Heart right ventricle (tissue), 16 donors: ENCODE data around the gene ANXA1. TPM values are rescaled to one million over a fixed set of nuclear protein-coding genes. Genes with fewer than 3 reads are reported as not detected.

Experiments used
- ATAC-seq, 8 donors: fragments of 200-7000 bp; cut with Tn5 transposase; one replicate each; pipeline ENCODE4 v1.9.1; 2020; ENCODE audit warnings: mild to moderate bottlenecking in 8 of 8, moderate library complexity in 8 of 8, moderate number of reproducible peaks in 1 of 8
- DNase-seq, 2 donors: peaks; one replicate each; pipeline ENCODE4 v3.0.0-alpha.2; 2020
- H3K27ac ChIP-seq, 10 donors: fragments of 200-600 bp; sonication (generic) in 2 of 10; one replicate each; pipeline versions ENCODE4 v1.5.0 to v1.8.0; 2020 to 2022; ENCODE audit warnings: mild to moderate bottlenecking in 3 of 10
- H3K27me3 ChIP-seq, 7 donors: fragments of 200-600 bp; one replicate each; pipeline ENCODE4 v1.8.0; 2021 to 2022; ENCODE audit warnings: mild to moderate bottlenecking in 2 of 7
- H3K36me3 ChIP-seq, 9 donors: fragments of 200-600 bp; sonication (generic) in 1 of 9; one replicate each; pipeline versions ENCODE4 v1.5.0 to v1.8.0; 2020 to 2022; ENCODE audit warnings: mild to moderate bottlenecking in 2 of 9
- H3K4me1 ChIP-seq, 9 donors: fragments of 200-600 bp; sonication (generic) in 1 of 9; one replicate each; pipeline versions ENCODE4 v1.5.0 to v1.8.0; 2020 to 2022; ENCODE audit warnings: mild to moderate bottlenecking in 4 of 9
- H3K4me3 ChIP-seq, 10 donors: fragments of 200-600 bp; sonication (generic) in 2 of 10; one replicate each; pipeline versions ENCODE4 v1.5.0 to v1.8.0; 2020 to 2022; ENCODE audit warnings: mild to moderate bottlenecking in 7 of 10, moderate library complexity in 2 of 10
- H3K9me3 ChIP-seq, 11 donors: fragments of 200-600 bp in 10 of 11; sonication (generic) in 2 of 11; one replicate each; pipeline versions ENCODE4 v1.5.0 to v1.8.0; 2013 to 2022; ENCODE audit warnings: mild to moderate bottlenecking in 2 of 11, control low read depth in 1 of 11, moderate library complexity in 1 of 11
- WGBS, 2 donors: extraction: QIAGEN DNeasy Blood & Tissue Kit; methylation state at CpG; one replicate each; pipeline ENCODE4 v1.1.7; 2013; ENCODE audit warnings: inconsistent platforms in 1 of 2; 5-methylcytosine and 5-hydroxymethylcytosine counted together
- intact Hi-C, 10 donors: fragments of 100-400 bp; cut with DNase I; formaldehyde crosslinking; loops; one replicate each; pipeline versions ENCODE4 v1.11.1 to v1.14.2; 2022
- long read RNA-seq, 3 donors: library from polyadenylated mRNA; unstranded; transcript quantifications; one replicate each; pipeline ENCODE4 v2.0.0, GENCODE V29; 2020 to 2021
- polyA plus RNA-seq, 2 donors: library from polyadenylated mRNA; stranded (reverse); fragments of 200-250 nt; gene quantifications; one replicate each; pipeline ENCODE4 v1.2.3, GENCODE V29; 2013
- total RNA-seq, 10 donors: library from RNA; stranded (reverse); fragmentation: NEBNext Ultra II Directional in 3 of 10; extraction: Animal tissue kit (Norgen Biotek cat#: 25700) in 3 of 10; gene quantifications; one replicate each; pipeline versions ENCODE4 v1.2.1 to v1.2.4, GENCODE V29; 2021 to 2023
- TF ChIP-seq, protein P1 (sequence below), 9 donors: fragments of 200-600 bp; sonication (generic) in 2 of 9; IDR thresholded peaks; one replicate each; pipeline versions ENCODE4 v1.5.0 to v1.8.0; 2021 to 2022; ENCODE audit warnings: antibody characterized with exemption in 9 of 9, mild to moderate bottlenecking in 5 of 9, moderate library complexity in 1 of 9
- donor health status: Arrhythmogenic right ventricular cardiomyopathy.
- donor health status: ischemic (EF 13 %, LVEDD 7.1; RV severe dilation, severe dysfunction).
- donor health status: healthy with polysubstance abuse.
- donor health status: DM: no; HTN: yes; CAD: no.
- donor health status: DM: no; HTN: no; CAD: no.
- donor health status: ischemic (EF 25% LVEDD 6.9; RV normal size, moderate dysfunction).
- donor health status: ischemic (EF 25% LVEDD 5.7; RV mildly dilated, moderate dysfunction).
- donor health status: healthy.
- donor health status: DM: yes; HTN: yes; CAD: no.
- donor health status: Ischemic cardiomyopathy.
- donor health status: ischemic (EF 35%, LVEDD 5.7; RV mildly dilated, moderate dysfunction).
- donor health status: nonischemic (EF 11% LVEDD 7.7; RV severe dilation, severe dysfunction).
- donor health status: DM: yes; HTN: yes; CAD: no.
- donor health status: PGD.
- donor health status: ischemic (EF 29% LVEDD 5.4; RV normal size, mild dysfunction).
- donor health status: nonischemic (EF 23%, LVEDD 6.1; RV moderate dilation, normal function).

ANXA1 gene
- total RNA-seq (100 to 1,000 TPM in 1 of 10 donors, 10 to 100 TPM in 9; 21.1 to 126 (median 38.5) TPM), polyA plus RNA-seq (100 to 1,000 TPM in 1 of 2 donors, 10 to 100 TPM in 1; 89.9 to 108 TPM)
- long read RNA-seq, donor 1, transcript ANXA1-201 (13 exons, 1,509 nt), result major isoform, 22 of 26 reads
- long read RNA-seq, donor 1, partial matches to known transcripts, result 2 of 26 reads
- long read RNA-seq, donor 1, other reads (novel, unspliced or antisense), result 2 of 26 reads
- long read RNA-seq, donor 2, transcript ANXA1-201 (13 exons, 1,509 nt), result major isoform, 42 of 45 reads
- long read RNA-seq, donor 2, partial matches to known transcripts, result 0 of 45 reads
- long read RNA-seq, donor 2, other reads (novel, unspliced or antisense), result 3 of 45 reads
- long read RNA-seq, donor 3, transcript ANXA1-201 (13 exons, 1,509 nt), result major isoform, 341 of 362 reads
- long read RNA-seq, donor 3, transcript ANXA1-202 (12 exons, 2,209 nt), result minor isoform, 5 of 362 reads
- long read RNA-seq, donor 3, partial matches to known transcripts, result 4 of 362 reads
- long read RNA-seq, donor 3, other reads (novel, unspliced or antisense), result 10 of 362 reads

DNA sequence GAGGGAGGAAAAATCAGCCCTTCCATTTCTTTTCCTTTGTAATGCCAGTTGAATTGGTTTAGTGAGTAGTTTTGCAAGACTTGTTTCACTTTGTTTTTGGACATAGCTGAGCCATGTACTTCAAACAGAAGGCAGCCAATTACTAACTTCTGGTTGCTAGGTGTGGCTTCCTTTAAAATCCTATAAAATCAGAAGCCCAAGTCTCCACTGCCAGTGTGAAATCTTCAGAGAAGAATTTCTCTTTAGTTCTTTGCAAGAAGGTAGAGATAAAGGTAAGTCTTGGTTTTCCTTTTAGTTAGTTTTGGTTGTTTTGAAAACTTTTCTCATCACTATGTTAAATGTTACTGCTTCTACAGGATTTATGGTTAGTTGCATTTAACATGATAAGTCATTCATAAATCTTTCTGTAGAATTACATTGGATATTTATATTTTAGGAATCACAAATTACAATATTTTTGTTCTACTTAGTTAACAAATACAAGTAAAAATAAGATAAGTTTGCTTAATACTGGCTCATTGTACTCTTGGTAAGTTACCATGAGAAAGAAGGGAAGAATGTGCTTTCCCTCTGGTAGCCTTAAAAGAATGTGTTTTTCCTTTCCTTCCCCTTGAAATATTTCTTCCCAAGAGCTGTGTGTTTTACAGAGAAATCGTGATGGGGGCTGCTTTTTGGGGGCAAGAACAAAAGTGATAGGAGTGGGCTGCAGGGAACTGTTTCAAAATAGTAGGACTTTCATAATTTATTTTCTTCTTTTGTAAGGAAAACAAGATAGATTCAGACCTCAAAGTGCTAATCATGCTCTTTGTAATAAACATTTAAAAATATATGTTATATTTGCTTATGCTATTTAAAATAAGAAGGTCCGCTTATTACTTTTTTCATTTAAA lies at the start of gene ANXA1:
Gene ANXA1 (plus strand): TSS at position 213 of the 890 bp plus-strand sequence. CDS start 6,671 bp downstream, outside the sequence.
- Histone ChIP-seq H3K27me3 (no peaks in the 10 kb centered on the region), H3K9me3 (no peaks in the 10 kb centered on the region), H3K27ac (peak within 1 kb of the TSS; percentile 26 to 89 (median 76)), H3K4me3 (peak within 1 kb of the TSS; percentile 18 to 62 (median 54)), H3K36me3 (peaks cover 0 to 14% (median 0%) of the 10 kb centered on the region in 9 donors), H3K4me1 (peaks cover 0 to 71% (median 44%) of the 10 kb centered on the region in 9 donors)
- intact Hi-C loops, result loop anchor here in 1 of 10 donors (2.0 to 10.0 kb wide), 2 partner anchors 19 to 787 kb away; partner anchors contain the start of gene ZFAND5
- ATAC-seq (peak in 7 of 8 donors; percentile 79 to 89 (median 85)), DNase-seq (peak in 1 of 2 donors; percentile 31)
- WGBS, 2 donors, result 30 to 36% methylated on average over 2 of the region's 2 CpGs
- TF ChIP-seq, protein P1, sequence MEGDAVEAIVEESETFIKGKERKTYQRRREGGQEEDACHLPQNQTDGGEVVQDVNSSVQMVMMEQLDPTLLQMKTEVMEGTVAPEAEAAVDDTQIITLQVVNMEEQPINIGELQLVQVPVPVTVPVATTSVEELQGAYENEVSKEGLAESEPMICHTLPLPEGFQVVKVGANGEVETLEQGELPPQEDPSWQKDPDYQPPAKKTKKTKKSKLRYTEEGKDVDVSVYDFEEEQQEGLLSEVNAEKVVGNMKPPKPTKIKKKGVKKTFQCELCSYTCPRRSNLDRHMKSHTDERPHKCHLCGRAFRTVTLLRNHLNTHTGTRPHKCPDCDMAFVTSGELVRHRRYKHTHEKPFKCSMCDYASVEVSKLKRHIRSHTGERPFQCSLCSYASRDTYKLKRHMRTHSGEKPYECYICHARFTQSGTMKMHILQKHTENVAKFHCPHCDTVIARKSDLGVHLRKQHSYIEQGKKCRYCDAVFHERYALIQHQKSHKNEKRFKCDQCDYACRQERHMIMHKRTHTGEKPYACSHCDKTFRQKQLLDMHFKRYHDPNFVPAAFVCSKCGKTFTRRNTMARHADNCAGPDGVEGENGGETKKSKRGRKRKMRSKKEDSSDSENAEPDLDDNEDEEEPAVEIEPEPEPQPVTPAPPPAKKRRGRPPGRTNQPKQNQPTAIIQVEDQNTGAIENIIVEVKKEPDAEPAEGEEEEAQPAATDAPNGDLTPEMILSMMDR (IDR thresholded peaks at IDR 0.05), result no peak

DNA sequence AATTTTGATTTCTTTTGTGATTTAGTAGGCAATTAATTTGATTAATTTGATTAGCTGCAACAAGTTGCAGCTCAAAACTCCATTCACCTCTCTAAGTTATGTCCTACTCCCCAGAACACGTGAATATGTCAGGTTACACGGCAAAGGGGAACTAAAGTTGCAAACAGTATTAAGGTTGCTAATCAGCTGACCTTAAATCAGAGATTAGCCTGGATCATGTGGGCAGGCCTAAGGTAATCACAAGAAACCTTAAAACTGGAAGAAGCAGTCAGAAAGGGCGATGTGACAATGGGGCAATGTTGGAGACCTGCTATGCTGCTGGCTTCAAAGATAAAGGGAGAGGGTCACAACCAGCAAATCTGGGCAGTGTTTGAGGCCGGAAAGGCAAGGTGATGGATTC lies 47.3 kb upstream of the ANXA1 start:
- ATAC-seq (no peak), DNase-seq (no peak)
- 89% methylated on average over 4 of the region's 4 CpGs for WGBS, 2 donors
- H3K27me3 ChIP-seq, result no peaks in the 10 kb centered on the region
- intact Hi-C loops, result no loop called here
- no peaks in the 10 kb centered on the region for H3K4me1 ChIP-seq
- no peaks in the 10 kb centered on the region for H3K9me3 ChIP-seq
- no peak overlapping the region for H3K27ac ChIP-seq
- TF ChIP-seq, protein P1 (IDR thresholded peaks at IDR 0.05), result no peak
- H3K36me3 ChIP-seq, result no peaks in the 10 kb centered on the region
- no peak overlapping the region for H3K4me3 ChIP-seq

GRCh38 chr9:73104921-73105320 lies 46.7 kb upstream of the ANXA1 start:
- TF ChIP-seq, protein P1 (IDR thresholded peaks at IDR 0.05), result no peak
- no peaks in the 10 kb centered on the region for H3K27me3 ChIP-seq
- no peak overlapping the region for H3K27ac ChIP-seq
- no peaks in the 10 kb centered on the region for H3K4me1 ChIP-seq
- H3K9me3 ChIP-seq, result no peaks in the 10 kb centered on the region
- DNase-seq (no peak), ATAC-seq (no peak)
- intact Hi-C loops, result loop anchor here in 3 of 10 donors (5.0 kb wide), 2 partner anchors 77 to 82 kb away; no protein-coding TSS in a partner anchor
- 94 to 96% methylated on average over 3 of the region's 3 CpGs for WGBS, 2 donors
- H3K4me3 ChIP-seq, result no peak overlapping the region
- no peaks in the 10 kb centered on the region for H3K36me3 ChIP-seq
